HG03354 (cell line): ENCODE data around the gene CDCP2.

ENCODE experiments used
- ATAC-seq: cut with Tn5 transposase; IDR thresholded peaks from one replicate; pipeline ENCODE4 v1.9.1; 2021; ENCODE audit warnings: mild to moderate bottlenecking; ENCODE audit not compliant: unreplicated experiment, poor library complexity, severe bottlenecking

CDCP2 gene

GRCh38 chr1:54139711-54140110 is 13.1 kb downstream of the CDCP2 start:
- ATAC-seq, result no peak

DNA sequence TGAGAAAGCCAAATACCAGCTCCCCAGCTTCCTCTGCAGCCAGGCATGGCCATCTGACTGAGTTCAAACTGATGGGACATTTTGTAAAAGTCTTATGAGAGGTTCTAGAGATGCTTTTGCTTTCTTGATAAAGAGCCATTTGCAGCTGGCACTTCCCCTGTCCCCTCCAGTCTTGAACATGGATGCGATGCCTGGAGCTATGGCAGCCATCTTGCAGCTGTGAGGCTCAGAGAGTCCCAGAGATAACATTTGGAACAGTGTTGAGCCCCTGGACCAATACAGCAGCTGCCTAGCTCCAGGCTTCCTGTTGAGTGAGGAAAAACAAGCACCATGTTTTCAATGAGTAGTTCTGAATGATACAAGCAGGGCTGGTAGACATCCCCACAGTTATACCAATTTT is 13.8 kb downstream of the CDCP2 start:
- ATAC-seq, result no peak

- ATAC-seq, result no peak
Measured at GRCh38 chr1:54137534-54138061, 15.2 kb downstream of the CDCP2 start.

DNA sequence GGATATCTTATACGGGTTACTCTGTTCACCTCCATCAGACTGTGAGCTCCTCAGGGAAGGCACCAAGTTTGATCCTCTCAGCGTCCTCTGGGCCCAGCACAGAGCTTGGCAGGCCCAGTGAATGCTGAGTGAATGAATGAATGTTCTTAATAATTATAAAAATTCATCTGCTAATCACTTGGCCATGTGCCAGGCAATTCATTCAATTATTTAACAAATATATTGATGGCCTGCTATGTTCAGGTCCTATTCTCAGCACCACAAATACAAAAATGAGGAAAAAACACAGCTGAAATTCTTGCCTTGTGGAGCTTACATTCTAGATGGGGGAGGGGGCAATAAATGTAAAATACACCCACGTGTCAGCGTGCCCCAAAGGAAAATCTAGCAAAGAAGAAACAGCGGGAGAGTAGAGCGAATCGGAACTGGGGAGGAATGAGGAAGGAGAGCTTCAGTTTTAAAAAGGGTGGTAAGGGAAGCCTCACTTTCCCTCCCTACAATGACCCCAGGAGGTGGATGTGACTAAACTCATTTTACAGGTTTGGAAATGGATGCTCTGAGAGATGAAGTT is 15.8 kb downstream of the CDCP2 start:
- no peak for ATAC-seq

- ATAC-seq, result no peak
Measured at GRCh38 chr1:54136269-54136896, 16.4 kb downstream of the CDCP2 start.

GRCh38 chr1:54135436-54136120 is 17.2 kb downstream of the CDCP2 start:
- no peak for ATAC-seq

GRCh38 chr1:54134295-54134694 is 18.5 kb downstream of the CDCP2 start:
- ATAC-seq, result no peak

- ATAC-seq, result no peak
Measured at GRCh38 chr1:54132495-54132894, 20.3 kb downstream of the CDCP2 start.

- no peak for ATAC-seq
Measured at GRCh38 chr1:54131419-54131818, 21.4 kb downstream of the CDCP2 start.

- ATAC-seq, result no peak
Measured at GRCh38 chr1:54129858-54130257, 22.9 kb downstream of the CDCP2 start.

DNA sequence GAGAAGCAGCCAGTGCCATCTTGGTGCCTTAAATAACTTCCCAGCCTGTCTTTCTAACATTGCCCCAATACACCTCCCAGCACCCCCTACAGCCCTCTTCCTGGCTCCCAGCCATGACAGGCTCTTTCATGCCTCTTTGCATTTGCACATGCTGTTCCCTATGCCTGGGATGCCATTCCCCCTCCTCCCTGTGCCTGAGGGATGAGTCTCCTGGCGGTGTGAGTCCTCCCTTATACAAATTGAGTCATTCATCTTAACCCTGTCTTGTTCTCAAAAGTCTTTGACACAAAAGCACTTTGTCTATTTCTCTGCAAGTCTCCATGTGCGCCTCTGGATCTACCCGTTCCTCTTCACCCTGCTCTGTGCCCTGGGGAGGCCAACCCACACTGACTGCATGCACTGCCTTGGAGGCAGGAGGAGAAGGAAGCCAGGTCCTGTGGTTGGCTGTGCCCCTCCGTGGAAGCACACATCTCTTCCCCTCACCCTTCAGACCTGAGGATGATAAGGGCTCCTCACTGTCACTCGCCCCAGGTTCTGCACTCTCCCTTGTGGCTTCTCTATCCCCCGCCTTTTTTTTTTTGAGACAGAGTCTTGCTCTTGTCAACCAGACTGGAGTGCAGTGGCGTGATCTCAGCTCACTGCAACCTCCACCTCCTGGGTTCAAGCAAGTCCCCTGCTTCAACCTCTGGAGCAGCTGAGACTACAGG is 25.1 kb downstream of the CDCP2 start:
- no peak for ATAC-seq

DNA sequence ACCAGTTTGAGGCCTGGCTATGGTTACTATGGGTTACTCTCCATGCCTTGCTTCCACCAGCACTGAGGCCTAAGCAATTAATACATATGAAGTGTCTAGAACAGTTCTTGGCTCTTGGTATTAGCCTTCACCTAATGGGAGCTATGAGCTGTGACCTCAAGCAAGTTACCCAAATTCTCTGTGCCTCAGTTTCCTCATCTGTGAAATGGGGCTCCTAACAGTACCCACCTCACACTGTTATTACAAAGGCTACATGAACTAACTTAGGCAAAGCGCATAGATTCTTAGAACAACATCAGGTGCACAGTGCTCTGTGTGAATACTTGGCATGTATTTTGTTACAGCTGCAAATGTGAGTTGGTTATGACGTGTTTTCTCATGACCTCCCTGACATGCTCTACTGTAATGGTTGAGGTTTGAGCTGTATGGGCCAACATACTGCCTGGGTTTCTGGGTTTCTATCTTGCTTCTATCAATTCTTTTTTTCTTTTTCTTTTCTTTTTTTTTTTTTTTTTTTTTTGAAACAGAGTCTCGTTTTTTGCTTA is 26.5 kb downstream of the CDCP2 start:
- no peak for ATAC-seq

DNA sequence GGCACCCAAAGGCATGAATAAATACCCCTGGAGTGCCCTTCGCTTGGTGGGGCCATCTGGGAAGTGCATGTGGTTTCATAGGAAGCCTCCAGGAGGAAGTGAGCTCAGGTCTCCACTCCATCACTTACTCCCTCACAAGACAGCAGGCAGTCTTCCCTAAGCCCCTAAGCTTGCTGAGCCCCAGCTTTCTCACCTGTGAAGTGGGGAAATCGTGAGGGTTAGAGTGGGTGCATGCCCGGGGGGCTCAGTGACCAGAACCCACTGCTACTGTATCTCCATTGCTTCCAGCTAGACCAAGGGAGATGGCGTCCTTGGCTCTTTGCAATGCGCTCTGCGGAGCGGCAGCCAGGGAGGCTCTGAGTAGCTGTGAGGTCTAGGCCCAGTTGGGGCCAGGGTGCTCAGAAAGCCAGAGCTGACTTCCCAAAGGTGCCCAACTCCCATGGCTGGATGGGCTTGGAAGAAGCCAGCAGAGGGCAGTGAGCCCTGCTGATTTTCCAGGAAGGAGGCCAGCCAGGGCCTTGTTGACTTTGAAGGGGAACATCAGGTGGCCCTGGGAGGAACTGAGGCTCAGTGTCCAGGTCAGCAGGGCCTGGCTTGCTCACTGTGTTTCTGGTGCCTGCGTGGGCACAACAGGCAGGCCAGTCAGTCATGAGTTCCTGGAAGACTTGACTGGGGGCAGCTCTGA is 27.3 kb downstream of the CDCP2 start:
- no peak for ATAC-seq

GRCh38 chr1:54124906-54125305 is 27.9 kb downstream of the CDCP2 start:
- no peak for ATAC-seq

DNA sequence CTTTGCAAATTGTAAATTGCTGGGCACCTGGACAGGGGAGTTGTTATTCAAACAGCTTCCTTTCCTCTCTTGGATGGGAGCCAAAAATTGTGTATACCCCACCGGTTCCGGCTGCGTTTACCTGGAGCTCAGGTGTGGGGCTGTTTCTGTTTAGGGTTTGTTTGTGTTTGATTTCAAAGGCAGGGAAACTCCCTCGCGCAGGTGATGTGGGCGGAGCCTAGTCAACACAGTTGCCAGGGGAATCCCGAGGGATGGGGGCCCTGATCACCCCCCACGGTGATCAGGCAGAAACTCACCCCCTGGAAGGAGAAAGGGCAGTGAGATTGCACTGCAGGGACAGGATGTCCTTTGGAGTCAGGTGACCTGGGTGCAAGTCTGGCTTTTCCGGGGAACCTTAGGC is 28.3 kb downstream of the CDCP2 start:
- ATAC-seq, result no peak

- ATAC-seq, result no peak
Measured at GRCh38 chr1:54122992-54123391, 29.8 kb downstream of the CDCP2 start.

GRCh38 chr1:54122135-54122751 is 30.6 kb downstream of the CDCP2 start:
- no peak for ATAC-seq

- peak; percentile 58 for ATAC-seq
Measured at GRCh38 chr1:54121482-54122134, 31.2 kb downstream of the CDCP2 start.
